BLaER1 treated with 17β-estradiol and CSF1 and Interleukin-3, amounts not matched to agents 10 nM and 100 nM (cell line): ENCODE data around the gene CS.

Experiments
- H3K27ac ChIP-seq, 11 experiments: shearing (Covaris generic); formaldehyde crosslinking; 2 replicates each; pipeline ENCODE4 v1.8.1; 2022
- H3K27me3 ChIP-seq, 11 experiments: shearing (Covaris generic); formaldehyde crosslinking; 2 replicates each; pipeline ENCODE4 v1.8.1; 2022
- H3K36me3 ChIP-seq, 11 experiments: shearing (Covaris generic); formaldehyde crosslinking; 2 replicates each; pipeline ENCODE4 v1.8.1; 2022
- H3K4me1 ChIP-seq, 10 experiments: shearing (Covaris generic); formaldehyde crosslinking; 2 replicates each; pipeline ENCODE4 v1.8.1; 2022
- H3K4me2 ChIP-seq, 11 experiments: shearing (Covaris generic); formaldehyde crosslinking; 2 replicates each; pipeline ENCODE4 v1.8.1; 2022
- H3K4me3 ChIP-seq, 10 experiments: shearing (Covaris generic); formaldehyde crosslinking; 2 replicates each; pipeline ENCODE4 v1.8.1; 2022
- H3K9ac ChIP-seq, 11 experiments: shearing (Covaris generic); formaldehyde crosslinking; 2 replicates each; pipeline ENCODE4 v1.8.1; 2022
- H3K9me3 ChIP-seq, 11 experiments: shearing (Covaris generic); formaldehyde crosslinking; replicated peaks in 1 of 11; 2 replicates each; pipeline ENCODE4 v1.8.1; 2022
- H4K20me1 ChIP-seq, 11 experiments: shearing (Covaris generic); formaldehyde crosslinking; 2 replicates each; pipeline ENCODE4 v1.8.1; 2022
- Cebpa-rat ChIP-seq, 11 experiments: shearing (Covaris generic); IDR thresholded peaks; 2 replicates each; pipeline ENCODE4 v1.8.1; 2022

Gene CS

GRCh38 chr12:56308714-56309113, 8.6 kb upstream of the CS start:
- Histone ChIP-seq H4K20me1 (no peaks in the 10 kb centered on the region; a peak in 2 of 22 replicates), H3K36me3 (peaks cover 75 to 100% (median 99%) of the 10 kb centered on the region in 11 experiments), H3K9me3 (no peaks in the 10 kb centered on the region), H3K4me1 (peaks cover 0 to 14% (median 0%) of the 10 kb centered on the region in 10 experiments; a peak in 4 of 20 replicates), H3K4me3 (no peak overlapping the region), H3K4me2 (no peak overlapping the region), H3K27ac (no peak overlapping the region), H3K27me3 (no peaks in the 10 kb centered on the region), H3K9ac (no peak overlapping the region)
- no peak for TF ChIP-seq Cebpa-rat (IDR thresholded peaks at IDR 0.05)

GRCh38 chr12:56307221-56307965, 7.3 kb upstream of the CS start:
- Histone ChIP-seq H3K4me3 (no peak overlapping the region), H4K20me1 (no peaks in the 10 kb centered on the region; a peak in 2 of 22 replicates), H3K4me2 (no peak overlapping the region), H3K9me3 (no peaks in the 10 kb centered on the region), H3K27me3 (no peaks in the 10 kb centered on the region), H3K27ac (no peak overlapping the region), H3K36me3 (peaks cover 70 to 99% (median 92%) of the 10 kb centered on the region in 11 experiments), H3K4me1 (peaks cover 7 to 16% (median 10%) of the 10 kb centered on the region in 10 experiments; a peak in 17 of 20 replicates), H3K9ac (no peak overlapping the region)
- TF ChIP-seq Cebpa-rat (IDR thresholded peaks at IDR 0.05): no peak

- H3K27ac ChIP-seq: no peak overlapping the region
- H4K20me1 ChIP-seq: peaks cover 0 to under 1% (median 0%) of the 10 kb centered on the region in 11 experiments; a peak in 4 of 22 replicates
- no peak for TF ChIP-seq Cebpa-rat (IDR thresholded peaks at IDR 0.05)
- no peak overlapping the region for H3K4me3 ChIP-seq
- H3K27me3 ChIP-seq: no peaks in the 10 kb centered on the region
- H3K4me1 ChIP-seq: peaks cover 22 to 29% (median 27%) of the 10 kb centered on the region in 10 experiments
- H3K4me2 ChIP-seq: no peak overlapping the region
- H3K36me3 ChIP-seq: peaks cover 55 to 85% (median 74%) of the 10 kb centered on the region in 11 experiments
- no peak overlapping the region for H3K9ac ChIP-seq
- no peaks in the 10 kb centered on the region for H3K9me3 ChIP-seq
These were observed 4.9 kb upstream of the CS start for GRCh38 chr12:56304872-56305590.

- no peaks in the 10 kb centered on the region for H3K27me3 ChIP-seq
- H3K9ac ChIP-seq: peak overlapping the region in 1 of 11 experiments; percentile 15; a peak in 1 of 22 replicates
- H3K36me3 ChIP-seq: peaks cover 50 to 78% (median 66%) of the 10 kb centered on the region in 11 experiments
- H4K20me1 ChIP-seq: peaks cover 0 to 8% (median 0%) of the 10 kb centered on the region in 11 experiments; a peak in 7 of 22 replicates
- H3K27ac ChIP-seq: no peak overlapping the region
- H3K4me1 ChIP-seq: peaks cover 17 to 29% (median 27%) of the 10 kb centered on the region in 10 experiments
- no peak overlapping the region for H3K4me2 ChIP-seq
- H3K9me3 ChIP-seq: no peaks in the 10 kb centered on the region
- no peak for TF ChIP-seq Cebpa-rat (IDR thresholded peaks at IDR 0.05)
- no peak overlapping the region for H3K4me3 ChIP-seq
These were observed 4.1 kb upstream of the CS start for GRCh38 chr12:56304276-56304675.

GRCh38 chr12:56300644-56301464, 724 bp upstream of the CS start:
- H3K27ac ChIP-seq: peak overlapping the region; percentile 56 to 94 (median 90); a peak in 21 of 22 replicates
- peak overlapping the region; percentile 73 to 96 (median 86); a peak in 19 of 20 replicates for H3K4me3 ChIP-seq
- peaks cover 16 to 42% (median 34%) of the 10 kb centered on the region in 11 experiments; a peak in 21 of 22 replicates for H4K20me1 ChIP-seq
- H3K4me2 ChIP-seq: peak overlapping the region; percentile 74 to 91 (median 84)
- no peaks in the 10 kb centered on the region for H3K27me3 ChIP-seq
- no peak for TF ChIP-seq Cebpa-rat (IDR thresholded peaks at IDR 0.05)
- peak overlapping the region; percentile 55 to 96 (median 92); a peak in 21 of 22 replicates for H3K9ac ChIP-seq
- peaks cover 50 to 63% (median 60%) of the 10 kb centered on the region in 10 experiments for H3K4me1 ChIP-seq
- no peaks in the 10 kb centered on the region for H3K9me3 ChIP-seq
- H3K36me3 ChIP-seq: peaks cover 25 to 75% (median 56%) of the 10 kb centered on the region in 11 experiments

GRCh38 chr12:56299308-56299852, 750 bp downstream of the CS start:
- Histone ChIP-seq H3K27me3 (no peaks in the 10 kb centered on the region), H3K4me2 (peak overlapping the region; percentile 87 to 98 (median 94)), H3K4me3 (peak overlapping the region; percentile 73 to 96 (median 86)), H3K4me1 (peaks cover 51 to 67% (median 61%) of the 10 kb centered on the region in 10 experiments), H4K20me1 (peaks cover 23 to 57% (median 48%) of the 10 kb centered on the region in 11 experiments; a peak in 21 of 22 replicates), H3K9me3 (no peaks in the 10 kb centered on the region), H3K36me3 (peaks cover 18 to 75% (median 53%) of the 10 kb centered on the region in 11 experiments), H3K27ac (peak overlapping the region; percentile 69 to 94 (median 90); a peak in 21 of 22 replicates), H3K9ac (peak overlapping the region; percentile 87 to 96 (median 92))
- no peak for TF ChIP-seq Cebpa-rat (IDR thresholded peaks at IDR 0.05)

- no peak for TF ChIP-seq Cebpa-rat (IDR thresholded peaks at IDR 0.05)
- Histone ChIP-seq H3K4me3 (peak overlapping the region; percentile 73 to 96 (median 86)), H3K9ac (peak overlapping the region; percentile 87 to 96 (median 92)), H3K27ac (peak overlapping the region in 10 of 11 experiments; percentile 87 to 94 (median 90); a peak in 18 of 22 replicates), H3K36me3 (peaks cover 18 to 75% (median 53%) of the 10 kb centered on the region in 11 experiments), H3K4me2 (peak overlapping the region; percentile 87 to 98 (median 94)), H3K4me1 (peaks cover 51 to 67% (median 61%) of the 10 kb centered on the region in 10 experiments), H4K20me1 (peaks cover 28 to 62% (median 54%) of the 10 kb centered on the region in 11 experiments; a peak in 21 of 22 replicates), H3K9me3 (no peaks in the 10 kb centered on the region), H3K27me3 (no peaks in the 10 kb centered on the region)
These were observed 1.3 kb downstream of the CS start for GRCh38 chr12:56298828-56299227.

- peaks cover 48 to 57% (median 53%) of the 10 kb centered on the region in 10 experiments for H3K4me1 ChIP-seq
- H3K9me3 ChIP-seq: no peaks in the 10 kb centered on the region
- H3K27ac ChIP-seq: peak overlapping the region in 8 of 11 experiments; percentile 14 to 94 (median 88); a peak in 11 of 22 replicates
- peaks cover 40 to 77% (median 68%) of the 10 kb centered on the region in 11 experiments; a peak in 21 of 22 replicates for H4K20me1 ChIP-seq
- H3K27me3 ChIP-seq: no peaks in the 10 kb centered on the region
- H3K36me3 ChIP-seq: peaks cover 27 to 76% (median 60%) of the 10 kb centered on the region in 11 experiments
- H3K4me3 ChIP-seq: peak overlapping the region in 9 of 10 experiments; percentile 15 to 96 (median 85); a peak in 10 of 20 replicates
- H3K4me2 ChIP-seq: peak overlapping the region; percentile 87 to 98 (median 94)
- no peak for TF ChIP-seq Cebpa-rat (IDR thresholded peaks at IDR 0.05)
- peak overlapping the region in 5 of 11 experiments; percentile 4 to 91 (median 36); a peak in 7 of 22 replicates for H3K9ac ChIP-seq
These were observed 2.7 kb downstream of the CS start for GRCh38 chr12:56297400-56297799.
